ENCODE measurements around the gene FGFR3. TPM values are rescaled to one million over a fixed set of nuclear protein-coding genes. Genes with fewer than 3 reads are reported as not detected.

Gene FGFR3
- total and polyA plus RNA-seq, 7 donors, result 0.16 to 14.0 (median 0.83) TPM

DNA sequence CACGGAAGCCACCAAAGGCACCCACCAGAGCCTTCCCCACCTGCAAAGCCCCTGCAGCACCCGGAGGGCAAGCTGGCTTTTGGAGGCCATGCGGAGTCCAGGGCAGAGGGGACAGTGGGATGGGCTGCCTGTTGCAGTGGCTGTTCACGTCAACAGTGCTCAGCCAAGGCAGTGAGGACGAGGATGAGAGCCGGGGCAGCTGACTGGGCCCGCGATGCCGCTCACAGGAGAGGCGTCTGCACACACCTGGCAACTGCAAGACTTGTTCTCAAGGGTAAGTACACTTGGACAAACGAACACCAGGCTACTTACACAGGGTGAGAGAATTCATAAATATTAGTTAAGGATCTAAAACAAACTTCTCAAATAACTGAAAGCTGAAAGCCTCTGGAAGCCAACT, 19.6 kb downstream of the FGFR3 start:
- 82 to 86% methylated on average over 11 of the region's 11 CpGs for WGBS, 2 donors
- Histone ChIP-seq H3K27ac (no peak overlapping the region), H3K27me3 (no peaks in the 10 kb centered on the region), H3K4me1 (peaks cover 0 to 22% (median 9%) of the 10 kb centered on the region in 4 donors), H3K4me3 (no peak overlapping the region), H3K36me3 (peaks cover 2 to 52% (median 29%) of the 10 kb centered on the region in 4 donors), H3K9me3 (no peaks in the 10 kb centered on the region)
- TF ChIP-seq, protein P1, sequence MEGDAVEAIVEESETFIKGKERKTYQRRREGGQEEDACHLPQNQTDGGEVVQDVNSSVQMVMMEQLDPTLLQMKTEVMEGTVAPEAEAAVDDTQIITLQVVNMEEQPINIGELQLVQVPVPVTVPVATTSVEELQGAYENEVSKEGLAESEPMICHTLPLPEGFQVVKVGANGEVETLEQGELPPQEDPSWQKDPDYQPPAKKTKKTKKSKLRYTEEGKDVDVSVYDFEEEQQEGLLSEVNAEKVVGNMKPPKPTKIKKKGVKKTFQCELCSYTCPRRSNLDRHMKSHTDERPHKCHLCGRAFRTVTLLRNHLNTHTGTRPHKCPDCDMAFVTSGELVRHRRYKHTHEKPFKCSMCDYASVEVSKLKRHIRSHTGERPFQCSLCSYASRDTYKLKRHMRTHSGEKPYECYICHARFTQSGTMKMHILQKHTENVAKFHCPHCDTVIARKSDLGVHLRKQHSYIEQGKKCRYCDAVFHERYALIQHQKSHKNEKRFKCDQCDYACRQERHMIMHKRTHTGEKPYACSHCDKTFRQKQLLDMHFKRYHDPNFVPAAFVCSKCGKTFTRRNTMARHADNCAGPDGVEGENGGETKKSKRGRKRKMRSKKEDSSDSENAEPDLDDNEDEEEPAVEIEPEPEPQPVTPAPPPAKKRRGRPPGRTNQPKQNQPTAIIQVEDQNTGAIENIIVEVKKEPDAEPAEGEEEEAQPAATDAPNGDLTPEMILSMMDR (IDR thresholded peaks at IDR 0.05), result no peak
- no peak for TF ChIP-seq POLR2AphosphoS5 (IDR thresholded peaks at IDR 0.05)
- TF ChIP-seq EP300 (IDR thresholded peaks at IDR 0.05), result no peak
- TF ChIP-seq POLR2A (IDR thresholded peaks at IDR 0.05), result no peak
- intact Hi-C loops (cut with DNase I), result loop anchor here (5.0 kb wide), 1 partner anchor 85 kb away; no protein-coding TSS in a partner anchor
- DNase-seq, result no peak

DNA sequence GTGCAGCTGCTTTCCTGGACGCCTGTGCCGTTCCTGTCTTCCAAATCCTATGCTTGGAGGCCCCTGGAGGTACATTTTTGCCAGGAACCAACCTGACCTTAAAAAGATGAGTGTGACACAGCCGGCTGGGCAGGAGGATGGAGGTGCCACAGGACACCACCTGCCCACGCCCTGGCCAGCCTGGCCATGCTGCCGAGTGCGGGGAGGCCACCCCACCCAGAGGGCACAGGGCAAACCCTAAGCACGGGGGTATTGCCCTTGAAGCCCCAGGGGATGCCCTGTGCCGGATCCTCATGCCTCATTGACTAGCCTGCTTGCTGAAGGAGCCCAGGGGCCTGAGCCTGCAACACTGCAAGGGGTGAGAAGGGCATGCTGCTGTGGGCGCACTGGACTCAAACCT, 20.1 kb downstream of the FGFR3 start:
- Histone ChIP-seq H3K27me3 (no peaks in the 10 kb centered on the region), H3K36me3 (peaks cover 6 to 57% (median 34%) of the 10 kb centered on the region in 4 donors), H3K9me3 (no peaks in the 10 kb centered on the region), H3K27ac (no peak overlapping the region), H3K4me1 (peaks cover 0 to 17% (median 7%) of the 10 kb centered on the region in 4 donors), H3K4me3 (no peak overlapping the region)
- intact Hi-C loops (cut with DNase I), result loop anchor here (5.0 kb wide), 1 partner anchor 84 kb away; no protein-coding TSS in a partner anchor
- no peak for TF ChIP-seq EP300 (IDR thresholded peaks at IDR 0.05)
- TF ChIP-seq, protein P1 (IDR thresholded peaks at IDR 0.05), result no peak
- no peak for TF ChIP-seq POLR2AphosphoS5 (IDR thresholded peaks at IDR 0.05)
- no peak for TF ChIP-seq POLR2A (IDR thresholded peaks at IDR 0.05)
- DNase-seq, result no peak
- WGBS, 2 donors, result 68 to 84% methylated on average over 9 of the region's 9 CpGs

GRCh38 chr4:1813915-1814314, 20.8 kb downstream of the FGFR3 start:
- peaks cover 0 to 10% (median 2%) of the 10 kb centered on the region in 4 donors for H3K4me1 ChIP-seq
- TF ChIP-seq POLR2AphosphoS5 (IDR thresholded peaks at IDR 0.05), result no peak
- TF ChIP-seq POLR2A (IDR thresholded peaks at IDR 0.05), result no peak
- TF ChIP-seq, protein P1 (IDR thresholded peaks at IDR 0.05), result no peak
- TF ChIP-seq EP300 (IDR thresholded peaks at IDR 0.05), result no peak
- 71 to 75% methylated on average over 9 of the region's 9 CpGs for WGBS, 2 donors

DNA sequence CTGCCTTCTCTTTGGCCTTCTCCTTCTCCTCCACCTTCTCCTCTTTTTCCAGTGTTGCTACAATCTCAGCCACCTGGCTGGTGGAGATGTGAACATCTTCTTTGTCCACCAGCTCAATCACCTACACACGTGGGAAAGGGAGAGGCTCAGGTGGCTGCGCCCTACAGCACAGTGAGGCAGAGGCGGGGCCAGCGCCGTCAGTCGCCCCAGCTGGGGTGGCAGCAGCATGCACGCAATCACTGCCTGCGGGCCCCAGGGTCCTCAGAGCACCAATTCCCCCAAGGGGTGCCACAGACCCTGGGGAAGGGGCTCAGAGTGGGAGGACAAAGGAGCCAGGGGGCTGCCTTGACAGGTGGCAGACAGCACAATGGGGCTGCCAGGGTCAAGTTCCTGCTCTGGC, 21.4 kb downstream of the FGFR3 start:
- Histone ChIP-seq H3K4me3 (no peak overlapping the region), H3K27ac (no peak overlapping the region), H3K27me3 (no peaks in the 10 kb centered on the region), H3K36me3 (peaks cover 6 to 69% (median 42%) of the 10 kb centered on the region in 4 donors), H3K9me3 (no peaks in the 10 kb centered on the region), H3K4me1 (peaks cover 0 to 4% (median 0%) of the 10 kb centered on the region in 4 donors)
- TF ChIP-seq, protein P1 (IDR thresholded peaks at IDR 0.05), result no peak
- TF ChIP-seq EP300 (IDR thresholded peaks at IDR 0.05), result no peak
- TF ChIP-seq POLR2AphosphoS5 (IDR thresholded peaks at IDR 0.05), result no peak
- no peak for TF ChIP-seq POLR2A (IDR thresholded peaks at IDR 0.05)
- no peak for DNase-seq
- 87 to 92% methylated on average over 8 of the region's 8 CpGs for WGBS, 2 donors
- intact Hi-C loops (cut with DNase I), result loop anchor here (5.0 kb wide), 1 partner anchor 83 kb away; no protein-coding TSS in a partner anchor

More at GRCh38 chr4:1813915-1814314, 20.8 kb downstream of the FGFR3 start:
- no peaks in the 10 kb centered on the region for H3K27me3 ChIP-seq
- peaks cover 6 to 64% (median 39%) of the 10 kb centered on the region in 4 donors for H3K36me3 ChIP-seq
- no peaks in the 10 kb centered on the region for H3K9me3 ChIP-seq
- DNase-seq, result no peak
- H3K27ac ChIP-seq, result no peak overlapping the region
- intact Hi-C loops (cut with DNase I), result loop anchor here (5.0 kb wide), 1 partner anchor 83 kb away; no protein-coding TSS in a partner anchor
- no peak overlapping the region for H3K4me3 ChIP-seq
